Activated naive CD8-positive, alpha-beta T cell treated with anti-CD3 and anti-CD28 coated beads, Interleukin-2, amount 50 U/mL, for 16 hours (primary cell): Measurements from ENCODE around the gene ZNF112.

ENCODE experiments used
- DNase-seq: peaks from one replicate; pipeline ENCODE4 v3.0.0-alpha.2; 2020; ENCODE audit warnings: low read depth, low spot score

Gene ZNF112

DNA sequence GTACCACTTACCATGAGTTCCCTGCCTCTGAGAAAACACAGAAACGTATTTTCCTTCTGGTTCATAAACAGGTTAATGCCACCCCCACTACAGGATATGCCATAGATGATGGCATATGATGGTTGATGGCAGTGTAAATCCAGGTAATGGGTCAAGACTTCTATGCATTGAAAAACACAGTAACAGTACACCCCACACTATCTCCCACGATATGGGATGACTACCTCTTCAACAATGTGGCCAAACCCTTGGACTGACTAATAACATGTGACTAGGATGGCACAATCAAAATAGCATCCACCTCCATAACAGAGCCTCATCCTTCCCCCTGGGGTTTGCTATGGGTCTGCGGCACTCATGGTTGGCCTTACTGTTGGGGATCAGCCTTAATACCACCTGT lies 73.6 kb downstream of the ZNF112 start:
- DNase-seq, result no peak

- DNase-seq, result no peak
These were observed 75.6 kb downstream of the ZNF112 start for GRCh38 chr19:44280916-44281315.

- no peak for DNase-seq
These were observed 78.2 kb downstream of the ZNF112 start for GRCh38 chr19:44278181-44278690.

DNA sequence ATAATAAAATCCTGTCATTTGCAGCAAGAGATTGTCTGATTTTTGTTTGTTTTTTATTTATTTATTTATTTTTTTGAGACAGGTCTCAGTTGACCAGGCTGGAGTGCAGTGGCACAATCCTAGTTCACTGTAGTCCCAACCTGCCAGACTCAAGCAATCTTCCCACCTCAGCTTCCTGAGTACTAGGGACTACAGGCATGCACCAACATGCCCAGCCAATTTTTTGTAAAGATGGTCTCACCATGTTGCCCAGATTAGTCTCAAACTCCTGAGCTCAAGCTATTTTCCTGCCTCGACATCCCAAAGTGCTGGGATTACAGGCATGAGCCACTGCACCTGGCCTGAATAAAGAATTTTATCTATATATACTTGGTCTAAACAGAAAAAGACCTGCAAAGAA lies 79.1 kb downstream of the ZNF112 start:
- no peak for DNase-seq
